HepG2 (cell line): ENCODE data around the gene BAG3. TPM values are rescaled to one million over a fixed set of nuclear protein-coding genes. Genes with fewer than 3 reads are reported as not detected.

ENCODE experiments used
- AHR ChIP-seq: IDR thresholded peaks from 2 replicates; pipeline ENCODE4 v1.6.1; 2018; ENCODE audit warnings: missing genetic modification reagents, missing compliant biosample characterization
- ELF1 ChIP-seq: sonication (generic); formaldehyde crosslinking; IDR thresholded peaks from 2 replicates; pipeline ENCODE4 v1.4.0; 2020; ENCODE audit warnings: missing genetic modification reagents
- GATAD2A ChIP-seq: IDR thresholded peaks from 2 replicates; pipeline ENCODE4 v1.6.1; 2016
- HNF4G ChIP-seq, 2 experiments: sonication (generic) in 1 of 2; formaldehyde crosslinking in 1 of 2; IDR thresholded peaks; 2 replicates each; pipeline versions ENCODE4 v1.4.0 to v1.6.1; 2011 to 2020; ENCODE audit warnings: borderline replicate concordance in 2 of 2, low read depth in 2 of 2, mild to moderate bottlenecking in 2 of 2, low read length in 1 of 2, missing genetic modification reagents in 1 of 2, moderate library complexity in 1 of 2
- MAFF ChIP-seq: IDR thresholded peaks from 2 replicates; pipeline ENCODE4 v1.6.1; 2011; ENCODE audit warnings: low read depth, low read length, improper control_type of control experiment
- MAFG ChIP-seq: sonication (generic); formaldehyde crosslinking; IDR thresholded peaks from 2 replicates; pipeline ENCODE4 v1.5.1; 2020; ENCODE audit warnings: mild to moderate bottlenecking, missing genetic modification reagents
- MEIS1 ChIP-seq: sonication (generic); formaldehyde crosslinking; IDR thresholded peaks from 2 replicates; pipeline ENCODE4 v1.9.0; 2021; ENCODE audit warnings: mild to moderate bottlenecking, missing genetic modification reagents, moderate library complexity, borderline replicate concordance
- PAWR ChIP-seq: sonication (generic); formaldehyde crosslinking; IDR thresholded peaks from 2 replicates; pipeline ENCODE4 v1.4.0; 2020; ENCODE audit warnings: missing genetic modification reagents, mild to moderate bottlenecking, borderline replicate concordance
- POLR2A ChIP-seq, 2 experiments: IDR thresholded peaks; 2 replicates each; pipeline ENCODE4 v1.6.1; 2011; ENCODE audit warnings: low read depth in 2 of 2, low read length in 2 of 2, mild to moderate bottlenecking in 1 of 2, moderate library complexity in 1 of 2; ENCODE audit not compliant: insufficient read depth in 1 of 2
- PRMT3 ChIP-seq: sonication (generic); formaldehyde crosslinking; IDR thresholded peaks from 2 replicates; pipeline ENCODE4 v1.8.1; 2022; ENCODE audit warnings: low read depth, mild to moderate bottlenecking, moderate library complexity, missing genetic modification reagents, borderline replicate concordance
- RARA ChIP-seq: IDR thresholded peaks from 2 replicates; pipeline ENCODE4 v1.6.1; 2016; ENCODE audit warnings: missing genetic modification reagents, missing compliant biosample characterization
- SKI ChIP-seq: fragments of 450-650 bp; IDR thresholded peaks from one replicate; pipeline ENCODE4 v1.6.1; 2018; ENCODE audit warnings: mild to moderate bottlenecking; ENCODE audit not compliant: partially characterized antibody
- SMARCE1 ChIP-seq: fragments of 450-650 bp; IDR thresholded peaks from 2 replicates; pipeline ENCODE4 v1.6.1; 2017; ENCODE audit warnings: borderline replicate concordance
- SRSF9 ChIP-seq: fragments of 200-400 bp; formaldehyde crosslinking; IDR thresholded peaks from 2 replicates; pipeline ENCODE4 v1.6.1; 2018; ENCODE audit warnings: borderline replicate concordance, mild to moderate bottlenecking, low read depth, low read length; ENCODE audit not compliant: insufficient read depth, poor library complexity, severe bottlenecking
- XBP1 ChIP-seq: sonication (generic); formaldehyde crosslinking; IDR thresholded peaks from 2 replicates; pipeline ENCODE4 v1.5.0; 2020; ENCODE audit warnings: missing genetic modification reagents
- ZBTB1 ChIP-seq: sonication (generic); formaldehyde crosslinking; IDR thresholded peaks from 2 replicates; pipeline ENCODE4 v1.4.0; 2020; ENCODE audit warnings: missing genetic modification reagents, borderline replicate concordance
- ZBTB21 ChIP-seq: sonication (generic); formaldehyde crosslinking; IDR thresholded peaks from 2 replicates; pipeline ENCODE4 v1.4.0; 2020; ENCODE audit warnings: missing genetic modification reagents
- ZNF12 ChIP-seq: sonication (generic); formaldehyde crosslinking; IDR thresholded peaks from 2 replicates; pipeline ENCODE4 v1.5.0; 2020; ENCODE audit warnings: missing genetic modification reagents
- ZNF143 ChIP-seq: sonication (generic); formaldehyde crosslinking; IDR thresholded peaks from 2 replicates; pipeline ENCODE4 v1.4.0; 2020; ENCODE audit warnings: missing genetic modification reagents
- ZNF317 ChIP-seq: sonication (generic); formaldehyde crosslinking; IDR thresholded peaks from 2 replicates; pipeline ENCODE4 v1.5.0; 2020; ENCODE audit warnings: mild to moderate bottlenecking, missing genetic modification reagents
- ZNF556 ChIP-seq: sonication (generic); formaldehyde crosslinking; IDR thresholded peaks from 2 replicates; pipeline ENCODE4 v1.4.0; 2020; ENCODE audit warnings: mild to moderate bottlenecking, missing genetic modification reagents, borderline replicate concordance
- ZNF557 ChIP-seq: sonication (generic); formaldehyde crosslinking; IDR thresholded peaks from 2 replicates; pipeline ENCODE4 v1.4.0; 2020; ENCODE audit warnings: missing genetic modification reagents
- polyA plus RNA-seq, 8 experiments: library from polyadenylated mRNA; depleted of rRNA in 3 of 8; stranded (reverse) in 7 of 8; unstranded in 1 of 8; fragments of >200 nt; fragmentation: Illumina TruSeq in 4 of 8; extraction: Trizol in 4 of 8; gene quantifications; 2 replicates each; pipeline versions ENCODE4 v1.2.1 to v1.2.3, GENCODE V29; 2011 to 2016; ENCODE audit warnings: low read depth in 4 of 8, missing spikeins in 1 of 8, mixed read lengths in 1 of 8; ENCODE audit not compliant: insufficient read depth in 1 of 8
- total RNA-seq, 5 experiments: library from RNA; depleted of rRNA; stranded (reverse); fragments of >200 nt; fragmentation: Illumina TruSeq; extraction: Trizol; gene quantifications; 2 replicates each; pipeline ENCODE4 v1.2.3, GENCODE V29; 2016; ENCODE audit warnings: low read depth in 1 of 5
- TF ChIP-seq, protein P1 (sequence below): sonication (generic); formaldehyde crosslinking; IDR thresholded peaks from 2 replicates; pipeline ENCODE4 v1.5.0; 2020; ENCODE audit warnings: missing genetic modification reagents
- TF ChIP-seq, protein P2 (sequence below): sonication (generic); formaldehyde crosslinking; IDR thresholded peaks from 2 replicates; pipeline ENCODE4 v1.8.0; 2023; ENCODE audit warnings: mild to moderate bottlenecking, missing genetic modification reagents
- TF ChIP-seq, protein P3 (sequence below): sonication (generic); formaldehyde crosslinking; IDR thresholded peaks from 2 replicates; pipeline ENCODE4 v1.4.0; 2020; ENCODE audit warnings: missing genetic modification reagents
- TF ChIP-seq, protein P4 (sequence below): sonication (generic); formaldehyde crosslinking; IDR thresholded peaks from 2 replicates; pipeline ENCODE4 v1.5.1; 2020; ENCODE audit warnings: missing genetic modification reagents, mild to moderate bottlenecking, borderline replicate concordance
- TF ChIP-seq, protein P5 (sequence below): IDR thresholded peaks from 2 replicates; pipeline ENCODE4 v1.6.1; 2018; ENCODE audit warnings: missing genetic modification reagents, mild to moderate bottlenecking, missing compliant biosample characterization

Gene BAG3
- total and polyA plus RNA-seq, 2 of the 13 experiments (the other 11 are each of a cell fraction or from before 2014, with no cell fraction given): 2.9 to 6.7 TPM

DNA sequence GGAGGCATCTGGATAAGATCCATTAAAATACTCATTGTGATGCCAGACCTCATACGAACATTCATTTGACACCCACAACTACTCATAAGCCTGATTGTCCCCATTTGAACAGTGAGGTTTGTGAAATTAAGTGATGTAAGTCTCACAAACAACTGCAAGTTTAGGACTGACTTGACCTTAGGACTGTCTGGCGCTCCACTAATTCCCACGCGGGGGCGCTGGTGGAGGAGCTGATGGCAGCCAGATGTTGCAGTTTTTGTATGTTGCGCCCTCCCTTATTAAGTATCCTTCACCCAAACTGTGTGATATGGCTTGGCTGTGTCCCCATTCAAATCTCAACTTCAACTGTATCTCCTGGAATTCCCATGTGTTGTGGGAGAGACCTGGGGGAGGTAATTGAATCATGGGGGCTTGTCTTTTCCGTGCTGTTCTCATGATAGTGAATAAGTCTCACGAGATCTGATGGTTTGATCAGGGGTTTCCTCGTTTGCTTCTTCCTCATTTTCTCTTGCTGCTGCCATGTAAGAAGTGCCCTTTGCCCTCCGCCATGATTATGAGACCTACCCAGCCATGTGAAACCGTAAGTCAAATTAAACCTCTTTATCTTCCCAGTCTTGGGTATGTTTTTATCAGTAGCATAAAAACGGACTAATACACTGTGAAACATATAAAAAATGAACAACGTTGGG, 34.2 kb upstream of the BAG3 start (continued):
- no peak for TF ChIP-seq PAWR (CRISPR knock-in tag)
- TF ChIP-seq XBP1: no peak
- no peak for TF ChIP-seq RARA
- TF ChIP-seq, protein P1, sequence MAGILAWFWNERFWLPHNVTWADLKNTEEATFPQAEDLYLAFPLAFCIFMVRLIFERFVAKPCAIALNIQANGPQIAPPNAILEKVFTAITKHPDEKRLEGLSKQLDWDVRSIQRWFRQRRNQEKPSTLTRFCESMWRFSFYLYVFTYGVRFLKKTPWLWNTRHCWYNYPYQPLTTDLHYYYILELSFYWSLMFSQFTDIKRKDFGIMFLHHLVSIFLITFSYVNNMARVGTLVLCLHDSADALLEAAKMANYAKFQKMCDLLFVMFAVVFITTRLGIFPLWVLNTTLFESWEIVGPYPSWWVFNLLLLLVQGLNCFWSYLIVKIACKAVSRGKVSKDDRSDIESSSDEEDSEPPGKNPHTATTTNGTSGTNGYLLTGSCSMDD (CRISPR knock-in tag): no peak
- TF ChIP-seq ZBTB1: no peak
- no peak for TF ChIP-seq ZNF143 (CRISPR knock-in tag)
- no peak for TF ChIP-seq MAFG (CRISPR knock-in tag)
- no peak for TF ChIP-seq SMARCE1
- no peak for TF ChIP-seq SRSF9
- no peak for TF ChIP-seq PRMT3 (CRISPR knock-in tag)
- no peak for TF ChIP-seq MEIS1 (CRISPR knock-in tag)
- no peak for TF ChIP-seq AHR
- TF ChIP-seq, protein P2, sequence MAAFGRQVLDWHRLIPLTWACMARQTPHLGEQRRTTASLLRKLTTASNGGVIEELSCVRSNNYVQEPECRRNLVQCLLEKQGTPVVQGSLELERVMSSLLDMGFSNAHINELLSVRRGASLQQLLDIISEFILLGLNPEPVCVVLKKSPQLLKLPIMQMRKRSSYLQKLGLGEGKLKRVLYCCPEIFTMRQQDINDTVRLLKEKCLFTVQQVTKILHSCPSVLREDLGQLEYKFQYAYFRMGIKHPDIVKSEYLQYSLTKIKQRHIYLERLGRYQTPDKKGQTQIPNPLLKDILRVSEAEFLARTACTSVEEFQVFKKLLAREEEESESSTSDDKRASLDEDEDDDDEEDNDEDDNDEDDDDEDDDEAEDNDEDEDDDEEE (CRISPR knock-in tag): 0 out of 2 replicates have a peak, but pooled peaks have one; percentile 30
- TF ChIP-seq, protein P3, sequence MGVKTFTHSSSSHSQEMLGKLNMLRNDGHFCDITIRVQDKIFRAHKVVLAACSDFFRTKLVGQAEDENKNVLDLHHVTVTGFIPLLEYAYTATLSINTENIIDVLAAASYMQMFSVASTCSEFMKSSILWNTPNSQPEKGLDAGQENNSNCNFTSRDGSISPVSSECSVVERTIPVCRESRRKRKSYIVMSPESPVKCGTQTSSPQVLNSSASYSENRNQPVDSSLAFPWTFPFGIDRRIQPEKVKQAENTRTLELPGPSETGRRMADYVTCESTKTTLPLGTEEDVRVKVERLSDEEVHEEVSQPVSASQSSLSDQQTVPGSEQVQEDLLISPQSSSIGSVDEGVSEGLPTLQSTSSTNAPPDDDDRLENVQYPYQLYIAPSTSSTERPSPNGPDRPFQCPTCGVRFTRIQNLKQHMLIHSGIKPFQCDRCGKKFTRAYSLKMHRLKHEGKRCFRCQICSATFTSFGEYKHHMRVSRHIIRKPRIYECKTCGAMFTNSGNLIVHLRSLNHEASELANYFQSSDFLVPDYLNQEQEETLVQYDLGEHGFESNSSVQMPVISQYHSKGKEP (CRISPR knock-in tag): no peak
- TF ChIP-seq ZNF12: no peak
- TF ChIP-seq HNF4G (IDR thresholded peaks at IDR 0.05; ENCODE audit: borderline replicate concordance, low read depth, low read length): peak; percentile 84; the same call in 1 of the 2 replicates
- no peak for TF ChIP-seq HNF4G (CRISPR knock-in tag; IDR thresholded peaks at IDR 0.05; ENCODE audit: borderline replicate concordance, low read depth)
- TF ChIP-seq, protein P4, sequence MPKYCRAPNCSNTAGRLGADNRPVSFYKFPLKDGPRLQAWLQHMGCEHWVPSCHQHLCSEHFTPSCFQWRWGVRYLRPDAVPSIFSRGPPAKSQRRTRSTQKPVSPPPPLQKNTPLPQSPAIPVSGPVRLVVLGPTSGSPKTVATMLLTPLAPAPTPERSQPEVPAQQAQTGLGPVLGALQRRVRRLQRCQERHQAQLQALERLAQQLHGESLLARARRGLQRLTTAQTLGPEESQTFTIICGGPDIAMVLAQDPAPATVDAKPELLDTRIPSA (CRISPR knock-in tag): no peak
- no peak for TF ChIP-seq POLR2A (IDR thresholded peaks at IDR 0.05; ENCODE audit: insufficient read depth in 1 of 2, low read depth in 2 of 2, low read length in 2 of 2)
- no peak for TF ChIP-seq ZNF317 (CRISPR knock-in tag)
- TF ChIP-seq GATAD2A (CRISPR knock-in tag): 0 out of 2 replicates have a peak, but pooled peaks have one; percentile 32
- no peak for TF ChIP-seq SKI
- no peak for TF ChIP-seq ZBTB21 (CRISPR knock-in tag)
- TF ChIP-seq ELF1 (CRISPR knock-in tag): no peak
- TF ChIP-seq, protein P5, sequence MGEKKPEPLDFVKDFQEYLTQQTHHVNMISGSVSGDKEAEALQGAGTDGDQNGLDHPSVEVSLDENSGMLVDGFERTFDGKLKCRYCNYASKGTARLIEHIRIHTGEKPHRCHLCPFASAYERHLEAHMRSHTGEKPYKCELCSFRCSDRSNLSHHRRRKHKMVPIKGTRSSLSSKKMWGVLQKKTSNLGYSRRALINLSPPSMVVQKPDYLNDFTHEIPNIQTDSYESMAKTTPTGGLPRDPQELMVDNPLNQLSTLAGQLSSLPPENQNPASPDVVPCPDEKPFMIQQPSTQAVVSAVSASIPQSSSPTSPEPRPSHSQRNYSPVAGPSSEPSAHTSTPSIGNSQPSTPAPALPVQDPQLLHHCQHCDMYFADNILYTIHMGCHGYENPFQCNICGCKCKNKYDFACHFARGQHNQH: no peak
- TF ChIP-seq MAFF: no peak
- TF ChIP-seq ZNF556 (CRISPR knock-in tag): no peak
- TF ChIP-seq ZNF557 (CRISPR knock-in tag): no peak
